H9 (cell line): ENCODE measurements around the gene CDH4. TPM values are rescaled to one million over a fixed set of nuclear protein-coding genes. Genes with fewer than 3 reads are reported as not detected.

Experiments used
- DNase-seq: peaks from one replicate; pipeline ENCODE4 v3.0.0-alpha.2; 2017
- H2AFZ ChIP-seq: one replicate; pipeline ENCODE4 v1.6.1; 2013; ENCODE audit warnings: mild to moderate bottlenecking, low read length, control low read depth, moderate library complexity
- H2AK5ac ChIP-seq: 2 replicates; pipeline ENCODE4 v1.6.1; 2013; ENCODE audit warnings: low read length, control low read depth, mixed read lengths; ENCODE audit not compliant: insufficient read length
- H2BK120ac ChIP-seq: one replicate; pipeline ENCODE4 v1.6.1; 2013; ENCODE audit warnings: low read depth, mild to moderate bottlenecking, low read length, control low read depth, inconsistent platforms; ENCODE audit not compliant: poor library complexity, severe bottlenecking
- H2BK12ac ChIP-seq: 2 replicates; pipeline ENCODE4 v1.6.1; 2013; ENCODE audit warnings: low read length, control low read depth, mixed read lengths, low read depth; ENCODE audit not compliant: insufficient read length
- H2BK15ac ChIP-seq: 2 replicates; pipeline ENCODE4 v1.6.1; 2013; ENCODE audit warnings: low read depth, low read length, control low read depth
- H2BK20ac ChIP-seq: one replicate; pipeline ENCODE4 v1.6.1; 2013; ENCODE audit warnings: low read depth, mild to moderate bottlenecking, low read length, control low read depth, inconsistent platforms; ENCODE audit not compliant: poor library complexity, severe bottlenecking
- H2BK5ac ChIP-seq: 2 replicates; pipeline ENCODE4 v1.6.1; 2013; ENCODE audit warnings: low read length, control low read depth, mixed read lengths; ENCODE audit not compliant: insufficient read length
- H3K14ac ChIP-seq: 2 replicates; pipeline ENCODE4 v1.6.1; 2013; ENCODE audit warnings: low read length, control low read depth; ENCODE audit not compliant: insufficient read depth
- H3K18ac ChIP-seq: 2 replicates; pipeline ENCODE4 v1.6.1; 2013; ENCODE audit warnings: low read depth, mild to moderate bottlenecking, mixed read lengths, low read length, control low read depth; ENCODE audit not compliant: insufficient read length
- H3K23ac ChIP-seq: 2 replicates; pipeline ENCODE4 v1.6.1; 2013; ENCODE audit warnings: low read length, control low read depth, mixed read lengths, low read depth; ENCODE audit not compliant: insufficient read length
- H3K23me2 ChIP-seq: 2 replicates; pipeline ENCODE4 v1.6.1; 2013; ENCODE audit warnings: low read depth, mild to moderate bottlenecking, mixed read lengths, low read length, control low read depth; ENCODE audit not compliant: insufficient read length, poor library complexity, severe bottlenecking
- H3K27ac ChIP-seq: 2 replicates; pipeline ENCODE4 v1.5.1; 2013; ENCODE audit warnings: low read length, control low read depth, mixed read lengths, low read depth; ENCODE audit not compliant: insufficient read length
- H3K27me3 ChIP-seq: 2 replicates; pipeline ENCODE4 v1.6.1; 2013; ENCODE audit warnings: low read length, control low read depth, inconsistent platforms; ENCODE audit not compliant: insufficient read depth
- H3K4ac ChIP-seq: 2 replicates; pipeline ENCODE4 v1.6.1; 2013; ENCODE audit warnings: low read depth, mild to moderate bottlenecking, control low read depth, inconsistent platforms, low read length, moderate library complexity
- H3K4me1 ChIP-seq: 2 replicates; pipeline ENCODE4 v1.6.1; 2013; ENCODE audit warnings: low read length, control low read depth, inconsistent platforms; ENCODE audit not compliant: insufficient read depth
- H3K4me2 ChIP-seq: 2 replicates; pipeline ENCODE4 v1.6.1; 2013; ENCODE audit warnings: low read length, control low read depth, mixed read lengths; ENCODE audit not compliant: insufficient read length, insufficient read depth
- H3K56ac ChIP-seq: 2 replicates; pipeline ENCODE4 v1.6.1; 2013; ENCODE audit warnings: low read depth, mild to moderate bottlenecking, mixed read lengths, low read length, control low read depth; ENCODE audit not compliant: insufficient read length
- H3K79me1 ChIP-seq: 2 replicates; pipeline ENCODE4 v1.6.1; 2013; ENCODE audit warnings: low read depth, mild to moderate bottlenecking, moderate library complexity, low read length, control low read depth, inconsistent platforms; ENCODE audit not compliant: insufficient read depth, poor library complexity, severe bottlenecking
- H3K79me2 ChIP-seq: 2 replicates; pipeline ENCODE4 v1.6.1; 2013; ENCODE audit warnings: low read length, control low read depth, inconsistent platforms; ENCODE audit not compliant: insufficient read depth
- H3K9ac ChIP-seq: 2 replicates; pipeline ENCODE4 v1.6.1; 2013; ENCODE audit warnings: low read length, control low read depth, mixed read lengths; ENCODE audit not compliant: insufficient read length; ENCODE audit errors: extremely low read depth
- H3K9me3 ChIP-seq: one replicate; pipeline ENCODE4 v1.6.1; 2013; ENCODE audit warnings: low read depth, low read length, inconsistent platforms; ENCODE audit not compliant: control insufficient read depth
- H3T11ph ChIP-seq: one replicate; pipeline ENCODE4 v1.6.1; 2013; ENCODE audit warnings: mild to moderate bottlenecking, low read length, control low read depth, inconsistent platforms
- H4K20me1 ChIP-seq: one replicate; pipeline ENCODE4 v1.6.1; 2013; ENCODE audit not compliant: control insufficient read depth, insufficient read length, insufficient read depth
- H4K5ac ChIP-seq: 2 replicates; pipeline ENCODE4 v1.6.1; 2013; ENCODE audit warnings: low read depth, mild to moderate bottlenecking, mixed read lengths, low read length, control low read depth; ENCODE audit not compliant: insufficient read length
- H4K8ac ChIP-seq: replicated peaks from 2 replicates; pipeline ENCODE4 v1.6.1; 2013; ENCODE audit warnings: low read length, control low read depth, mixed read lengths, low read depth; ENCODE audit not compliant: insufficient read length
- H4K91ac ChIP-seq: 2 replicates; pipeline ENCODE4 v1.6.1; 2013; ENCODE audit warnings: low read depth, mild to moderate bottlenecking, moderate library complexity, mixed read lengths, low read length, control low read depth; ENCODE audit not compliant: insufficient read length
- H3K27ac Mint-ChIP-seq, 3 experiments: 2 replicates in 2 of 3; 3 replicates in 1 of 3; pipeline ENCODE4 v1.8.0; 2020 to 2021; ENCODE audit warnings: mixed read lengths in 3 of 3, mild to moderate bottlenecking in 1 of 3, moderate library complexity in 1 of 3
- H3K27me3 Mint-ChIP-seq: 2 replicates; pipeline ENCODE4 v1.8.0; 2021; ENCODE audit warnings: low read depth, mild to moderate bottlenecking, moderate library complexity, mixed read lengths
- H3K36me3 Mint-ChIP-seq, 3 experiments: 2 replicates in 2 of 3; 3 replicates in 1 of 3; pipeline ENCODE4 v1.8.0; 2020 to 2021; ENCODE audit warnings: low read depth in 3 of 3, mixed read lengths in 3 of 3; ENCODE audit not compliant: insufficient read depth in 1 of 3
- H3K4me1 Mint-ChIP-seq, 2 experiments: 2 replicates each; pipeline ENCODE4 v1.8.0; 2020; ENCODE audit warnings: mixed read lengths in 2 of 2
- H3K4me3 Mint-ChIP-seq, 2 experiments: 2 replicates in 1 of 2; 3 replicates in 1 of 2; pipeline ENCODE4 v1.8.0; 2020 to 2021; ENCODE audit warnings: mild to moderate bottlenecking in 2 of 2, mixed read lengths in 2 of 2, moderate library complexity in 1 of 2
- H3K9me3 Mint-ChIP-seq, 2 experiments: 2 replicates in 1 of 2; 3 replicates in 1 of 2; pipeline ENCODE4 v1.8.0; 2020; ENCODE audit warnings: mild to moderate bottlenecking in 2 of 2, mixed read lengths in 2 of 2, moderate library complexity in 1 of 2
- WGBS: extraction: QIAGEN DNeasy Blood & Tissue Kit; methylation state at CpG from one replicate; pipeline ENCODE4 v1.1.7; 2013; ENCODE audit warnings: missing lambda C conversion rate, low lambda C conversion rate, mixed read lengths; ENCODE audit not compliant: insufficient read length; ENCODE audit errors: extremely low coverage; 5-methylcytosine and 5-hydroxymethylcytosine counted together
- total RNA-seq: library from RNA; stranded (reverse); gene quantifications from 2 replicates; pipeline ENCODE4 v1.2.1, GENCODE V29; 2021
- TF ChIP-seq, protein P1 (sequence below): fragments of 200-600 bp; sonication (generic); conservative IDR thresholded peaks from 3 replicates; pipeline ENCODE4 v1.8.0; 2021; ENCODE audit warnings: antibody characterized with exemption, mild to moderate bottlenecking

CDH4 gene
- total RNA-seq, 1 experiment from 2014 or later: 3.0 TPM

DNA sequence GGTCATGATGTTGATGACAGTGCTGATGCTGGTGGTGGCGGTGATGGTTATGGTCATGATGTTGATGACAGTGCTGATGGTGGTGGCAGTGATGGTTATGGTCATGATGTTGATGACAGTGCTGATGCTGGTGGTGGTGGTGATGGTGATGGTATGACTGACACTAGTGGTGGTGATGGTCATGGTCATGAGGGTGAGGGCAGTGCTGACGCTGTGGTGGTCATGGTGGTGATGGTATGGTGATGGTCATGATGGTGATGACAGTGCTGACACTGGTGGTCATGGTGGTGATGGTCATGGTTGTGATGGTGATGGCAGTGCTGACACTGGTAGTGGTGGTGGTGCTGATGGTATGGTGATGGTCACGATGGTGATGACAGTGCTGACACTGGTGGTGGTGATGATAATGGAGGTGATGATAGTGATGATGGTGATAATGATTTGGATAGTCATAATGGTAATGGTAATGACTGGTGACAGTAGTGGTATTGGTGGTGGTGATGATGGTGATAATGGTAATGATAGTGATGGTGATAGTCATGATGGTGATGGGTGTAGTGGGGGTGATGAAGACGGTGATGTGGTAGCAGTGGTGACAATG lies 206.2 kb downstream of the CDH4 start:
- Histone ChIP-seq H3K79me2 (no peaks in the 10 kb centered on the region; the same call in 1 of the 2 replicates), H3K79me1 (no peaks in the 10 kb centered on the region), H3K23me2 (no peaks in the 10 kb centered on the region), H3K4me1 (no peaks in the 10 kb centered on the region), H3T11ph (no peak overlapping the region), H3K23ac (no peak overlapping the region), H2BK20ac (no peak overlapping the region), H2BK15ac (no peak overlapping the region), H2BK120ac (no peak overlapping the region), H3K4ac (no peak overlapping the region), H3K14ac (no peak overlapping the region), H2AFZ (no peak overlapping the region), H4K5ac (no peak overlapping the region), H3K27ac (no peak overlapping the region), H3K18ac (no peak overlapping the region), H3K56ac (no peak overlapping the region), H2AK5ac (no peak overlapping the region), H3K9me3 (peaks cover 1% of the 10 kb centered on the region), H2BK12ac (no peak overlapping the region), H3K27me3 (peaks cover 2% of the 10 kb centered on the region; the same call in 1 of the 2 replicates), H2BK5ac (no peak overlapping the region), H4K91ac (no peak overlapping the region), H3K4me2 (no peak overlapping the region), H3K9ac (no peak overlapping the region), H4K20me1 (no peaks in the 10 kb centered on the region), H4K8ac (no peak overlapping the region)
- Mint-ChIP-seq H3K27me3 (peaks cover 28% of the 10 kb centered on the region), H3K27ac (no peak overlapping the region), H3K4me3 (no peak overlapping the region), H3K4me1 (peaks cover 7 to 11% of the 10 kb centered on the region in 2 experiments), H3K36me3 (peaks cover 6 to 15% (median 13%) of the 10 kb centered on the region in 3 experiments), H3K9me3 (peaks cover 12 to 23% of the 10 kb centered on the region in 2 experiments)
- no CpG with 5 or more reads among the region's 4 CpGs for WGBS
- TF ChIP-seq, protein P1, sequence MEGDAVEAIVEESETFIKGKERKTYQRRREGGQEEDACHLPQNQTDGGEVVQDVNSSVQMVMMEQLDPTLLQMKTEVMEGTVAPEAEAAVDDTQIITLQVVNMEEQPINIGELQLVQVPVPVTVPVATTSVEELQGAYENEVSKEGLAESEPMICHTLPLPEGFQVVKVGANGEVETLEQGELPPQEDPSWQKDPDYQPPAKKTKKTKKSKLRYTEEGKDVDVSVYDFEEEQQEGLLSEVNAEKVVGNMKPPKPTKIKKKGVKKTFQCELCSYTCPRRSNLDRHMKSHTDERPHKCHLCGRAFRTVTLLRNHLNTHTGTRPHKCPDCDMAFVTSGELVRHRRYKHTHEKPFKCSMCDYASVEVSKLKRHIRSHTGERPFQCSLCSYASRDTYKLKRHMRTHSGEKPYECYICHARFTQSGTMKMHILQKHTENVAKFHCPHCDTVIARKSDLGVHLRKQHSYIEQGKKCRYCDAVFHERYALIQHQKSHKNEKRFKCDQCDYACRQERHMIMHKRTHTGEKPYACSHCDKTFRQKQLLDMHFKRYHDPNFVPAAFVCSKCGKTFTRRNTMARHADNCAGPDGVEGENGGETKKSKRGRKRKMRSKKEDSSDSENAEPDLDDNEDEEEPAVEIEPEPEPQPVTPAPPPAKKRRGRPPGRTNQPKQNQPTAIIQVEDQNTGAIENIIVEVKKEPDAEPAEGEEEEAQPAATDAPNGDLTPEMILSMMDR: no peak
- DNase-seq: no peak
